ENCODE measurements around the gene FARS2. TPM values are rescaled to one million over a fixed set of nuclear protein-coding genes. Genes with fewer than 3 reads are reported as not detected.

The FARS2 gene
- total RNA-seq, 4 donors from 2014 or later: 10.6 to 24.9 (median 15.2) TPM

GRCh38 chr6:5278047-5278446 is 16.7 kb downstream of the FARS2 start:
- TF ChIP-seq CTCF (IDR thresholded peaks at IDR 0.05) (no peak), EP300 (IDR thresholded peaks at IDR 0.05) (no peak), POLR2A (IDR thresholded peaks at IDR 0.05; ENCODE audit: low read depth) (no peak), POLR2AphosphoS5 (IDR thresholded peaks at IDR 0.05) (no peak)
- Histone ChIP-seq H3K4me3 (no peak overlapping the region), H3K36me3 (no peaks in the 10 kb centered on the region), H3K4me1 (no peaks in the 10 kb centered on the region), H3K27me3 (no peaks in the 10 kb centered on the region), H3K27ac (replicated peaks in 1 of 4) (no peak overlapping the region), H3K9me3 (no peaks in the 10 kb centered on the region)
- intact Hi-C loops (cut with DNase I): no loop called here
- WGBS: 86% methylated on average over 5 of the region's 5 CpGs
- no peak for DNase-seq (ENCODE audit: extremely low spot score)

GRCh38 chr6:5278565-5279120 is 17.3 kb downstream of the FARS2 start:
- intact Hi-C loops (cut with DNase I): no loop called here
- TF ChIP-seq POLR2A (IDR thresholded peaks at IDR 0.05; ENCODE audit: low read depth) (no peak), POLR2AphosphoS5 (IDR thresholded peaks at IDR 0.05) (no peak), EP300 (IDR thresholded peaks at IDR 0.05) (no peak), CTCF (IDR thresholded peaks at IDR 0.05) (no peak)
- Histone ChIP-seq H3K4me3 (no peak overlapping the region), H3K27ac (replicated peaks in 1 of 4) (no peak overlapping the region), H3K9me3 (no peaks in the 10 kb centered on the region), H3K4me1 (no peaks in the 10 kb centered on the region), H3K27me3 (no peaks in the 10 kb centered on the region), H3K36me3 (no peaks in the 10 kb centered on the region)
- no peak for DNase-seq (ENCODE audit: extremely low spot score)
- 86% methylated on average over 3 of the region's 3 CpGs for WGBS

GRCh38 chr6:5279891-5280338 is 18.6 kb downstream of the FARS2 start:
- no peaks in the 10 kb centered on the region for H3K27me3 ChIP-seq
- H3K27ac ChIP-seq (replicated peaks in 1 of 4): no peak overlapping the region
- no peaks in the 10 kb centered on the region for H3K36me3 ChIP-seq
- H3K9me3 ChIP-seq: no peaks in the 10 kb centered on the region
- intact Hi-C loops (cut with DNase I): no loop called here
- H3K4me3 ChIP-seq: no peak overlapping the region
- DNase-seq (ENCODE audit: extremely low spot score): no peak
- 100% methylated on average over 2 of the region's 2 CpGs for WGBS
- peaks cover 0 to 6% (median 0%) of the 10 kb centered on the region in 4 donors for H3K4me1 ChIP-seq
- no peak for TF ChIP-seq EP300 (IDR thresholded peaks at IDR 0.05)
- no peak for TF ChIP-seq POLR2A (IDR thresholded peaks at IDR 0.05; ENCODE audit: low read depth)
- no peak for TF ChIP-seq POLR2AphosphoS5 (IDR thresholded peaks at IDR 0.05)
- TF ChIP-seq CTCF (IDR thresholded peaks at IDR 0.05): no peak

- H3K4me3 ChIP-seq: no peak overlapping the region
- no peaks in the 10 kb centered on the region for H3K36me3 ChIP-seq
- intact Hi-C loops (cut with DNase I): no loop called here
- 66% methylated on average over 2 of the region's 2 CpGs for WGBS
- H3K9me3 ChIP-seq: no peaks in the 10 kb centered on the region
- no peaks in the 10 kb centered on the region for H3K27me3 ChIP-seq
- peaks cover 0 to 6% (median 0%) of the 10 kb centered on the region in 4 donors for H3K4me1 ChIP-seq
- DNase-seq (ENCODE audit: extremely low spot score): no peak
- no peak overlapping the region for H3K27ac ChIP-seq (replicated peaks in 1 of 4)
- TF ChIP-seq EP300 (IDR thresholded peaks at IDR 0.05): no peak
- no peak for TF ChIP-seq POLR2A (IDR thresholded peaks at IDR 0.05; ENCODE audit: low read depth)
- TF ChIP-seq POLR2AphosphoS5 (IDR thresholded peaks at IDR 0.05): no peak
- no peak for TF ChIP-seq CTCF (IDR thresholded peaks at IDR 0.05)
Observed at GRCh38 chr6:5280920-5281319, 19.6 kb downstream of the FARS2 start.

GRCh38 chr6:5282191-5282623 is 20.9 kb downstream of the FARS2 start:
- Histone ChIP-seq H3K27ac (replicated peaks in 1 of 4) (no peak overlapping the region), H3K36me3 (no peaks in the 10 kb centered on the region), H3K4me3 (no peak overlapping the region), H3K4me1 (peaks cover 3 to 9% (median 6%) of the 10 kb centered on the region in 4 donors), H3K27me3 (no peaks in the 10 kb centered on the region), H3K9me3 (no peaks in the 10 kb centered on the region)
- no peak for DNase-seq (ENCODE audit: extremely low spot score)
- WGBS: 88% methylated on average over 9 of the region's 9 CpGs
- intact Hi-C loops (cut with DNase I): no loop called here
- no peak for TF ChIP-seq CTCF (IDR thresholded peaks at IDR 0.05)
- TF ChIP-seq EP300 (IDR thresholded peaks at IDR 0.05): no peak
- no peak for TF ChIP-seq POLR2A (IDR thresholded peaks at IDR 0.05; ENCODE audit: low read depth)
- no peak for TF ChIP-seq POLR2AphosphoS5 (IDR thresholded peaks at IDR 0.05)
